ENCODE results near the gene RPL6. TPM values are rescaled to one million over a fixed set of nuclear protein-coding genes. Genes with fewer than 3 reads are reported as not detected.
"Not testable (repeated sequence)": the region's sequence is repeated elsewhere in the genome, so short reads cannot be mapped to it uniquely, and the experiment has no call there.

The RPL6 gene
- total RNA-seq, 1 donor from 2014 or later = 1,081 TPM

- DNase-seq (ENCODE audit: extremely low spot score in 2 of 2) = no peak
- no peaks in the 10 kb centered on the region for H3K9me3 ChIP-seq
- intact Hi-C loops (cut with DNase I) = no loop called here
- no peak overlapping the region for H3K27ac ChIP-seq
- no peak overlapping the region for H3K4me3 ChIP-seq
- no peaks in the 10 kb centered on the region for H3K27me3 ChIP-seq
- peaks cover 19% of the 10 kb centered on the region for H3K4me1 ChIP-seq
- no peaks in the 10 kb centered on the region for H3K36me3 ChIP-seq
- TF ChIP-seq CTCF (IDR thresholded peaks at IDR 0.05) (no peak), POLR2AphosphoS5 (IDR thresholded peaks at IDR 0.05; ENCODE audit: insufficient read depth in 1 of 2, low read depth in 1 of 2) (no peak), POLR2A (IDR thresholded peaks at IDR 0.05) (no peak)
These were observed 30.4 kb upstream of the RPL6 start for GRCh38 chr12:112439769-112440168.

GRCh38 chr12:112438645-112439044 lies 29.2 kb upstream of the RPL6 start:
- H3K27ac ChIP-seq; H3K36me3 ChIP-seq; DNase-seq (ENCODE audit: extremely low spot score in 2 of 2); H3K27me3 ChIP-seq; intact Hi-C loops (cut with DNase I); H3K9me3 ChIP-seq; H3K4me3 ChIP-seq: not testable (repeated sequence)
- peaks cover 19% of the 10 kb centered on the region for H3K4me1 ChIP-seq

GRCh38 chr12:112433551-112433950 lies 24.1 kb upstream of the RPL6 start:
- TF ChIP-seq CTCF (IDR thresholded peaks at IDR 0.05) (no peak), POLR2AphosphoS5 (IDR thresholded peaks at IDR 0.05; ENCODE audit: insufficient read depth in 1 of 2, low read depth in 1 of 2) (no peak), POLR2A (IDR thresholded peaks at IDR 0.05) (no peak)
- Histone ChIP-seq H3K9me3 (no peaks in the 10 kb centered on the region), H3K4me1 (peaks cover 9% of the 10 kb centered on the region), H3K27ac (no peak overlapping the region), H3K4me3 (no peak overlapping the region), H3K36me3 (no peaks in the 10 kb centered on the region), H3K27me3 (no peaks in the 10 kb centered on the region)
- DNase-seq (ENCODE audit: extremely low spot score in 2 of 2) = no peak
- intact Hi-C loops (cut with DNase I) = no loop called here

DNA sequence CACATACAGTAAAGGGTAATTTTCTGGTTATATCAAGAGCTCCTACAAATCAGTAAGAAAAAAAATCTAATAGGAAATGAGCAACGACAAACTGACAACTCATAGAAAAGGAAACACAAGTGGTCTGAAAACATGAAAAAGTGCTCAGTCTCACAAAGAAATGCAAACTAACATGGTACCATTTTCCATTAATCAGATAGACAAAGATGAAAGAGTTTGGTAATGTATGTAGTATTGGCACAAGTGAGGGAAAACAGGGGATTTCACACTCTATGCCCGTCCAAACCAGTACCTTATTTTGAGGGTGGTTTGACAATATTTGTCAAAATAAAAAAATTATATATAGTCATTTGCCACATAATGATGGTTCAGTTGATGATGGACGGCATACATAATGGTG lies 22.6 kb upstream of the RPL6 start:
- Histone ChIP-seq H3K4me1 (no peaks in the 10 kb centered on the region), H3K27ac (no peak overlapping the region), H3K36me3 (no peaks in the 10 kb centered on the region), H3K4me3 (no peak overlapping the region), H3K9me3 (no peaks in the 10 kb centered on the region), H3K27me3 (no peaks in the 10 kb centered on the region)
- intact Hi-C loops (cut with DNase I) = no loop called here
- no peak for DNase-seq (ENCODE audit: extremely low spot score in 2 of 2)
- TF ChIP-seq POLR2AphosphoS5 (IDR thresholded peaks at IDR 0.05; ENCODE audit: insufficient read depth in 1 of 2, low read depth in 1 of 2) = no peak
- TF ChIP-seq POLR2A (IDR thresholded peaks at IDR 0.05) = no peak
- no peak for TF ChIP-seq CTCF (IDR thresholded peaks at IDR 0.05)

GRCh38 chr12:112430929-112431328 lies 21.5 kb upstream of the RPL6 start:
- H3K4me1 ChIP-seq = no peaks in the 10 kb centered on the region
- intact Hi-C loops (cut with DNase I) = no loop called here
- no peaks in the 10 kb centered on the region for H3K27me3 ChIP-seq
- H3K9me3 ChIP-seq = no peaks in the 10 kb centered on the region
- no peak for TF ChIP-seq POLR2A (IDR thresholded peaks at IDR 0.05)
- TF ChIP-seq POLR2AphosphoS5 (IDR thresholded peaks at IDR 0.05; ENCODE audit: insufficient read depth in 1 of 2, low read depth in 1 of 2) = no peak
- no peak for TF ChIP-seq CTCF (IDR thresholded peaks at IDR 0.05)
- H3K27ac ChIP-seq = no peak overlapping the region
- DNase-seq (ENCODE audit: extremely low spot score in 2 of 2) = no peak
- H3K36me3 ChIP-seq = no peaks in the 10 kb centered on the region
- no peak overlapping the region for H3K4me3 ChIP-seq

DNA sequence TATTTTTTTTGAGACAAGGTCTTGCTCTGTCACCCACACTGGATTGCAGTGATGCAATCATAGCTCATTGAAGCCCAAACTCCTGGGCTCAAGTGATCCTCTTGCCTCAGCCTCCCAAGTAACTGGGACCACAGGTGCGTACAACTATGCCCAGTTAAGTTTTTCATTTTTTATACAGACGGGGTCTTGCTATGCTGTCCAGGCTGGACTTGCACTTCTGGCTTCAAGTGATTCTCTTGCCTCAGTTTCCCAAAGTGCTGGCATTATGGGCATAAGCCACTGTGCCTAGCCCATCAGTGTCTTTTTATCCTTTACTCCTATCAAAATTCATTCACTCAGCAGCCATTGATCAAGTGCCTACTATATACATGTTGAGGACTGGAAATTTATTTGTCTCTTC lies 18.4 kb upstream of the RPL6 start:
- H3K36me3 ChIP-seq = no peaks in the 10 kb centered on the region
- no peak overlapping the region for H3K4me3 ChIP-seq
- H3K9me3 ChIP-seq = no peaks in the 10 kb centered on the region
- peaks cover 19% of the 10 kb centered on the region for H3K4me1 ChIP-seq
- H3K27me3 ChIP-seq = no peaks in the 10 kb centered on the region
- no peak for TF ChIP-seq CTCF (IDR thresholded peaks at IDR 0.05)
- TF ChIP-seq POLR2AphosphoS5 (IDR thresholded peaks at IDR 0.05; ENCODE audit: insufficient read depth in 1 of 2, low read depth in 1 of 2) = no peak
- TF ChIP-seq POLR2A (IDR thresholded peaks at IDR 0.05) = no peak
- no peak for DNase-seq (ENCODE audit: extremely low spot score in 2 of 2)
- intact Hi-C loops (cut with DNase I) = no loop called here
- H3K27ac ChIP-seq = no peak overlapping the region

Data from vagina (tissue), 2 donors.